Fibroblast of skin of scalp (primary cell): Measurements from ENCODE around the gene MIDN.
A peak's percentile ranks its signal among the peaks of the same experiment; 100 is the strongest.

Experiments
- DNase-seq: peaks from one replicate; pipeline ENCODE4 v3.0.0-alpha.2; 2013

MIDN gene

DNA sequence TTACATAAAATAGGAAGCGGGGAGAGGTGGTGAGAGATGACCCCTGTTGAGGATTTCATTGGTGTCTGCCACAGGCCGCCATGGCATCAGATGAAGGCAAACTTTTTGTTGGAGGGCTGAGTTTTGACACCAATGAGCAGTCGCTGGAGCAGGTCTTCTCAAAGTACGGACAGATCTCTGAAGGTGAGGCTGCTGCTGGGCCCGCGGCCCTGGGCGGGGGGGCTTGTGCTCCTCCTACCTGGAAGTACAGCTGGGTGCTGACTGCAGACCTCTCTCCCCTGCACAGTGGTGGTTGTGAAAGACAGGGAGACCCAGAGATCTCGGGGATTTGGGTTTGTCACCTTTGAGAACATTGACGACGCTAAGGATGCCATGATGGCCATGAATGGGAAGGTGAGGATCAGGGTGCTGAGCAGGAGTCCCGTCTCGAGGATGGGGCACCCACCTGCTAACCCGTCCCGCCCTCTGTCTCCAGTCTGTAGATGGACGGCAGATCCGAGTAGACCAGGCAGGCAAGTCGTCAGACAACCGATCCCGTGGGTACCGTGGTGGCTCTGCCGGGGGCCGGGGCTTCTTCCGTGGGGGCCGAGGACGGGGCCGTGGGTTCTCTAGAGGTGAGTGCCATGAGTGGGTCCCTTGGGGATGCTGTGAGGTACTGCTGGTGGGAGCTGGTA, 22.6 kb downstream of the MIDN start:
- DNase-seq = no peak

DNA sequence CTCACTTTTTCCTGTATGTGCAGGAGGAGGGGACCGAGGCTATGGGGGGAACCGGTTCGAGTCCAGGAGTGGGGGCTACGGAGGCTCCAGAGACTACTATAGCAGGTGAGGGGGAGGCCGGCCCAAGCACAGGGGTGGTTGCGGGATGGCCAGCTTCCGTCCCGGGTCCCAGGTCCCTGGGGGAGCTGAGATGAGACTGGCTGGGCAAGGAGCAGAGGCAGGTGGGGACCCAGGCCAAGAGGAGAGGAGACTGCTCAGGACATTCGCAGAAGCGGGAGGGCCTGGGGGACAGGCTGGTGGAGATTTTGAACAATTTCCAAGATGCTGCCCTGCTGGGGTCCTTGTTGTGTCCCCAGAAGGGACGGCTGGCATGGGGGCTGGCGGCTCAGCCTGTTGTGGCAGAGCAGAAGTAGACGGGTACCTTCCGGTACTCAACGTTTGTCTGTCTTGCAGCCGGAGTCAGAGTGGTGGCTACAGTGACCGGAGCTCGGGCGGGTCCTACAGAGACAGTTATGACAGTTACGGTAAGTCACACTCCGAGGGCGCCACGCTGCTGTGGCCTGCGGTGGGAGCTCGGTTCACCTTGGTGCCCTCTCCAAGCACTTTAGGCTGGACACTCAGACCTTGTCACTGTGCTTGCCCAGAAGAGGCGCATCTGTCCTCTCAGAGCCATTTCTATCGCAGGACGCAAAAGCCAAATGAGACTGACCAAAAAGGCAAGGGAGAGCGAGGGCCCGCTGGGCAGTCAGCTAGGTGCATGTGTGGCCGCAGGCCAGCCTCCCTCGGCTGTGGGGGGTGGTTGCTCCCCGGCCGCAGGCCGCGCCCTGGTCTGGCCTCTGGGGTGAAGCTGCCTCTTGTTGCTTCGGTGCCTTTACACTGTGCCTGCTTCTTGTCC, 23.4 kb downstream of the MIDN start:
- DNase-seq = no peak

DNA sequence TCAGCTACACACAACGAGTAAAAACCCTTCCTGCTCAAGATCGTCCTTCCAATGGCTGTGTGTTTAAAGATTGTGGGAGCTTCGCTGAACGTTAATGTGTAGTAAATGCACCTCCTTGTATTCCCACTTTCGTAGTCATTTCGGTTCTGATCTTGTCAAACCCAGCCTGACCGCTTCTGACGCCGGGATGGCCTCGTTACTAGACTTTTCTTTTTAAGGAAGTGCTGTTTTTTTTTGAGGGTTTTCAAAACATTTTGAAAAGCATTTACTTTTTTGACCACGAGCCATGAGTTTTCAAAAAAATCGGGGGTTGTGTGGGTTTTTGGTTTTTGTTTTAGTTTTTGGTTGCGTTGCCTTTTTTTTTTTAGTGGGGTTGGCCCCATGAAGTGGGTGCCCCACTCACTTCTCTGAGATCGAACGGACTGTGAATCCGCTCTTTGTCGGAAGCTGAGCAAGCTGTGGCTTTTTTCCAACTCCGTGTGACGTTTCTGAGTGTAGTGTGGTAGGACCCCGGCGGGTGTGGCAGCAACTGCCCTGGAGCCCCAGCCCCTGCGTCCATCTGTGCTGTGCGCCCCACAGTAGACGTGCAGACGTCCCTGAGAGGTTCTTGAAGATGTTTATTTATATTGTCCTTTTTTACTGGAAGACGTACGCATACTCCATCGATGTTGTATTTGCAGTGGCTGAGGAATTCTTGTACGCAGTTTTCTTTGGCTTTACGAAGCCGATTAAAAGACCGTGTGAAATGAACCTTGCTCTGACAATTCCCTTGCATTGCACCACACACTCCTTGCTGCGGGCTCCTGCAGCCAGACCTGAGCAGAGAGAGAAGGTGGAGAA, 24.3 kb downstream of the MIDN start:
- DNase-seq = no peak

DNA sequence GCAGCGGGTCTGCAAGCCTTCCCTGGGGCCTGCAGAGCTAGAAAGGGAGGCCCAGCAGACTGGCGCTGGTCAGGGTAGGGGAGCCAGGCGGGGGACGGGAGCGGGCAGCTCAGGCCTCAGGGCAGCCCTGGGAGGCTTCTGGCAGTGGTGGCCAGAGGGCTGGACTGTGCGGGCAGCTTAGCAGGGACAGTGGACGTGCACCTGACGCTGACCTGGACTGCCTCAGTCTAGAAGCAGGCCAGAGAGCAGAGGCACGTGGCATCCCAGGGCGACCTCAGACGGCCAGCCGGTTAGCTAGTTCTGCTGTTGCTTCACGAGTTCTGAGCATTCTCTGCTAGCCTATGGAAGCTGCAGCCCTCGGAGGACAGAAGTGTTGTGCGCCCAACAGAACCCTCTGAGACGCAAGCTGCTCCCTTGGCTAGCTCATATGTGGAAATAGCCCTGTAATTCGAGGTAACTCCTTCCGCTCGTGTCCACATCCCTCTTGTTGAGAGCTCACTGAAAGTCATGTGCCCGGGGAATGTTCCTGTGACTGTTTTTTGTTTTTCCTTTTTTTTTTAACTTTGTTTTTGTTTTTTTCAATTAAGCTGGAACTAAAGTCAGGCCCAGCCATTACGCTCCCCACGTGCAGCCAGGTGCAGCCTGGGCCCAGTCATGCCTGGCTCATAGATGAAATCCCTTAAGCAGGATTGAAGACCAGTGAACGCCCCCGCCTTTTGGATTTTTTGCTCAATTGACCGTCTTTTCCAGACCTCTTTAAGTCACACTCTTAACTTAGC, 25.1 kb downstream of the MIDN start:
- no peak for DNase-seq

DNA sequence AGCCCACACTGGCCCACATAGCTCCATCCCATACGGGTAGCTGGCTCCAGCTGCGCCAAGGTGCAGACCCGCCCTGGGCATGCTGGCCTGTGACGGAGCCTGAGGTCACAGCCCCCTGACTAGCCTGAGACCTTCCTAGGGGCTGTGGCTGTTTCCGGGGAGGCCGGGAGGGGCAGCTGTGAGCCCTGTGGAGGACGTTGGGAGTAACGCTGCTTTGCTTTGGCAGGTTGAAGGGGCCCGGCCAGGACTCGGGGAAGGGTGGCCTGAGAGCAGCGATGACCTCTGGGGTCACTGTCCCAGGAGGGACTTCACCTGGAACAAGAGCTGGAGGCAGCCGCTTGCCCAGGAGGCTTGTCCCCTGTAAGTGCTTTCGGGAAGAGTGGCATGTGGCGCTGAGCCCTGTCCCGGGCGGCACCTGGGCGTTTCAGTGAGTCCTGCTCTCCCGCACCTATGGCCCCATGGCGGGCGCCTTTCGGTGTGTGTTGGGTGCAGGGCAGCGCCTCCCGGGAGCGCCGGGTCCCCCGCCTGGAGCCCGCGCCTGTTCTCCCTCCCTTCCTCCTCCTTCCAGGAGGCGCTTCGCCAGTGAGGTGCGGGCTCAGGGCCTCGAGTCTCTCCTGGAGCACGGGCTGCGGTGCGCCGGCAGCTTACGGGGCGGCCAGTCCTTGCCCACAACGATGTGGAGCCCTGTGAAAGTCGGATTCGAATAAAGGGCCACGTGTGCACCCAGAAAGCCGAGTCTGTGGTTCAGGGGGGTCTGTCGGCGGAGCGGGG, 25.9 kb downstream of the MIDN start:
- DNase-seq = no peak

DNA sequence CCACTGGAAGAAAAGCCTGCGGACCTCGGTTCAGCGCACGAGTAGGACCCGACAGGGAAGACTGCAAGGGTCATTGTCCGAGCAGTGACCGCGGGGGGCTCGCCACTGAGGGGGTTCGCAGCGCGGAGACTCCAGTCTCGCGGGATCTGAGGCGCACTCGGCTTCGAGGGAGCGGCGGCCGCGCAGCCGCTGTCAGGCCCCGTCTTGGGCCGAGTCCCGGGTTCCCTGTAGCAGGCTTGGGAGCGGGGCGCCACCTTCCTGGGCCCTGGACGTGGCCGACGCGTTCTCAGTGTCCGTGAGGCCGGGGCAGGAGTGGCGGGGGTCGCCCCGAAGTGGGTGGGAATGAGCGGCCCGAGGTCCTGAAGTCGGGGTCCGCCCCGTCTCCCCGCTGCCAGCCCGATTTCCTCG, 26.5 kb downstream of the MIDN start:
- DNase-seq = no peak

DNA sequence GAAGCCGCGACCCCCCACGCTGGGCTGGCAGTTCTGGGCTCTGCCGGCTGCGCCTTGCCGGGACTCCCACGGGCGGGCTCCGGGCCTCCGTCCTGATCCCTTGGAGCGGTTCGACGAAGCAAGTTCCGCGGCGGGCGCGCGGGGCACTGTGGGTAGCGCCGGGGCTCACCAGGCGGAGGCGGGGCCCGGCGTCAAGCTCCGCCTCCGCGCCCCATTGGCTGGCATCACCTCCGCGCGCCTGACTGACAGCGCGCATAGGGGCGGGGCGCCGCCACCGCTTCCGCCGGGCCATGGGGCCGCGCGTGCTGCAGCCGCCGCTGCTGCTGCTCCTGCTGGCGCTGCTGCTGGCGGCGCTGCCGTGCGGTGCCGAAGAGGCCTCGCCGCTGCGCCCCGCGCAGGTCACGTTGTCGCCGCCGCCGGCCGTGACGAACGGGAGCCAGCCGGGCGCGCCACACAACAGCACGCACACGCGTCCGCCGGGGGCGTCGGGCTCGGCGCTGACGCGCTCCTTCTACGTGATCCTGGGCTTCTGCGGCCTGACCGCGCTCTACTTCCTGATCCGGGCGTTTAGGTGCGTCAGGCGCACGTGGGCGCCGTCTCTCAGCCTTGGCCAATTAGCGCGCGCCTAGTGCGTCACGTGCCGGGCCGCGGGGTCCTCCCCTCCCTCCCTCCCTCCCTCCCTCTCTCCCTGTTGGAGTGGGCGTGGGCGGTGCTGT, 27.0 kb downstream of the MIDN start, which contains the start of gene FAM174C:
FAM174C (plus strand) TSS at position 271 of the 716 bp plus-strand sequence; CDS start at position 291, 20 bp downstream.
- peak; percentile 97 for DNase-seq

DNA sequence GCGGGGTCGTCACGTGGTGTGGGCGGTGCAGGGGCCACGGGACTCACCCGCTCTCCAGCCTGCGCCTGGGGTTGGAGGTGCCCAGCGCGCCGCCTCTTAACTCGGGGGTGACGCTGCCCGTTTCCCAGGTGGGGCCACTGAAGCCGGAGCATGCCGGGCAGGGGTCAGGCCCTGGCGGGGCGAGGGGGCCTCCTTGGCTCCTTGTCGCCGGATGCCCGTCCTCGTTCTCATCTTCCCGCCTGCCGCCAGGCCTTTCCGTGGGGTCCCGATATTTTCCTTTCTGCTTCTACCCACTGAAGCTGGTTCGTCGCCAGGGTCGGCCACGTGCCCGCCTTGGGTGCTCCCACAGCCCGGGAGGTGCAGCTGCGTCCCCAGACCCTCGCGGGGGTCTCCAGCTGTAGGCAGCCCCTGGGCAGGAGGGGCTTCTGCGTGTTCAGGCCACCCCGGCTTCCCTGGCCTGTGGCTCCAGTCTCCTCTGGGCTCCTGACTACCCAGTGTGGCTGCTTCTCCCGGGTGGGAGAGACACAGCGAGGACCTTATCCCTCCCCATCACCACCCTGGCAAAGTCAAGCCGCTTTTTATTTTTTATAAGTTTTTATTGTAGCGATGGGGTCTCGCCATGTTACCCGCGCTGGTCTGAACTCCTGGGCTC, 27.7 kb downstream of the MIDN start:
- no peak for DNase-seq

DNA sequence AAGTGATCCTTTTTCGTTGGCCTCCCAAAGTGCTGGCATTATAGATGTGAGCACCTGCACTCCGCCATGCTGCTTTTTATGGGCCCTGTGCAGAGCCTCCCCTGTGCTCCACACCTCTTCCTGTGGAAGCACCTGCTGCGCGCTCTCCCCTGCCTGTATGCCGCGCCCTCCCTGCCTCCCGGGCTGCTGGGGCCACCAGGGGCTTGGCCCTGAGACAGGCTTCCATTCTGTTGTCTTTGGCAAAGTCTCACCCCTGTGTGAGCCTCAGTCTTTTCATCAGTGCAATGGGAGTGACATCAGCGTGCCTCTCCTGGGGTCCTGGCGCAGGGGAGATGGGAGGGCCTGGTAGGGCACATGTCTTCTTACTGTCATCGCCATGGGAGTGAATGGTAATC, 28.2 kb downstream of the MIDN start:
- DNase-seq = no peak

DNA sequence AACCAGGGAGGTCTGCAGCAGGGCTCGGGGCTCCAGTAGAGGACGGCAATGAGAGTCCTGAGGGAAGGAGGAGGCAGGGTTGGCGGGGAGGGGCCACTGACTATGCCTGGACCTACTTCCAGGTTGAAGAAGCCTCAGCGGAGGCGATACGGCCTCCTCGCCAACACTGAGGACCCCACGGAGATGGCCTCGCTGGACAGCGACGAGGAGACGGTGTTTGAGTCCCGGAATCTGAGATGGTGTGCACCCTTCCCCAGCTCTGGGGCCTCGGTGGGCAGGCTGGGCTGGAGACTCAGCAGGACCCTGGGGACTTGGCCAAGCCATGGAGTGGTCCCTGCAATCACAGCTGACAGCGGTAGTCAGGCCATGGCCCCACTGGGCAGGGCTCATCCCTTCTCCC, 28.7 kb downstream of the MIDN start:
- DNase-seq = no peak

DNA sequence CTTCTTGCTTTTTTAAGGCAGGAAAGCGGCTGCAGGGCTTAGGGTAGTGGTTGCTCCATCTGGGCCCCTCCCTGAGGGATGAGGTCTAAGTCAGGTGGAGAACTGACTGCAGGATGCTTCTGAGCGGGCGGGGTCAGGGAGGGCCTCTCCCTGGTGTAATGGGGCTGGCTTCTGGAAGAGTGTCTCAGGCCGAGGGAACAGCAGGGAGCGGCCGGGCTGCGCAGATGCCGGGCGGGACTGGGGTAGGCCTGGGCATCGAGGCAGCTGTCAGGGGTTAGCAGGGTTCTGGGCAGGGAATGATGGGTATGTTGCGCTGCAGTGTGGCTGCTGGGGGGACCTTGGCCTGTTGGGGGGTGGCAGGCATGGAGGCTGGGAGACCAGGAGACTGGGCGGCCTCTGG, 29.7 kb downstream of the MIDN start:
- no peak for DNase-seq

DNA sequence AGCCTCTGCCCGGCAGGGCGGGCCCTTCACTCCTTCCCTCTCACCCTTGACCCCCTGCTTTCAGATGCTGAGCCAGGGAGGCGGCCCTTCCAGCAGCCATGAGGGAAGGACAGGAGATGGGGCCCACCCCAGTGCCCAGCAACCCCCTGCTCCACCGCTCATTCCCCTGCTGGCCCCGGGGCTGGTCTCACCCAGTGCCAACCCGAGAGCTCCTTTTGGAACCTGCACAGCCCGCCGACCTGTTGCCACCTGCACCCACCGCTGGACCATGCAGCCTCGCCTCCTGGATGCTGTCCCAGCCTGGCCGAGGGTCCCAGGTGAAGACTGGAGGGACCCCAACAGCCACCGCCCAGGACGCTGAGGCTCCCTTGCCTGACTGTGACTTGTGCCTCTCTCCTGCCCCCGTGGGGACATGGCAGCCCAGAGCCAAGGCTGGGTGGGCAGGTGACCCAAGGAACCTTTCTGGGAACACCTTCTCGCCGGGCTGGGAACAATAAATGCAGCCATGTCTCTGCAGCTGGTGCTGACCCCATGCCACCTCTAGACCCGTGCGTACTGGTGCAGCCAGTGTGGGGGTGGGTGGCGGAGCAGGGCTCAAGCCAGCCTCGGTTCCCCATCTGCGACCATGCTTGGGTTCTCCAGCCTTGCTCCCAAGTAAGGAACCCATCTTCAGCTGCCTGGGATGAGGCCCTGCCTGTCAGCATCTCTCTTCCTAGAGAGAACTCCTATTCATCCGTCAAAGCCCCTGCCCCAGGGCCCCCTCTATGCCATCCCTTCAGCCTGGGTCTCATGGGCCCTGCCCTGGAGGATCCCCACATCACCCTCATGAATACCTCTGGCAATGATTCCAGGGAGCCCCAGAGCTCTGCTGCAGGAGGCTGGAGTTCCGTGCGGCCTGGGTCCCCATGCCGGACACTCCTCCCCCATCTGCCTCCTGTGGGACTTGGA, 30.6 kb downstream of the MIDN start:
- no peak for DNase-seq

DNA sequence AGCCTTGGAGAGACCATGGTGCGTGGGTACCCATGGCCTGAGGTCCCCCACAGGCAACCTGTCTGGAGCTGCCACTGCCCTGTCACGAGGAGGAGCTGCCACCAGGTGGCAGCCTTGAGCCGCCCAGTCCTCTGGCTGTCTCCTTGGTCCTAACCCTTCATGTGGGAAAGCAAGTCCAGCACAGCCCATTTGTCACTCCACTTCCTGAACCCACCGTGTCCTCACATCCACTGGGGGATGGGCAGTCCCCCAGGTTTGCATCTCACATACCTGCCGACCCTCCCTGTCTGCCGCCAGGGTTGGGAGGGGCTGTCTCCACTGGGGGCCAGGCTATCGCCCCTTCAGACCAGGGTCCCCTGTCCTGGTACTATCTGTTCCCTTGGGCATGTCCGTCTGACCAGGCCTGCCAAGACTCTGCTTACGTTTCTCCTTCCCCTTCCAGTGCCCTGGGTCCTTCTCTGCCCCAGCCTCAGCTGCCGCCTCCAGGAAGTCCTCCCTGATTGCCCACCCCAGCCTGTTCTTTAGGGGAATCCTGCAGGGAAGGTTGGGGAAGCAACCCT, 31.5 kb downstream of the MIDN start:
- DNase-seq = peak; percentile 82

DNA sequence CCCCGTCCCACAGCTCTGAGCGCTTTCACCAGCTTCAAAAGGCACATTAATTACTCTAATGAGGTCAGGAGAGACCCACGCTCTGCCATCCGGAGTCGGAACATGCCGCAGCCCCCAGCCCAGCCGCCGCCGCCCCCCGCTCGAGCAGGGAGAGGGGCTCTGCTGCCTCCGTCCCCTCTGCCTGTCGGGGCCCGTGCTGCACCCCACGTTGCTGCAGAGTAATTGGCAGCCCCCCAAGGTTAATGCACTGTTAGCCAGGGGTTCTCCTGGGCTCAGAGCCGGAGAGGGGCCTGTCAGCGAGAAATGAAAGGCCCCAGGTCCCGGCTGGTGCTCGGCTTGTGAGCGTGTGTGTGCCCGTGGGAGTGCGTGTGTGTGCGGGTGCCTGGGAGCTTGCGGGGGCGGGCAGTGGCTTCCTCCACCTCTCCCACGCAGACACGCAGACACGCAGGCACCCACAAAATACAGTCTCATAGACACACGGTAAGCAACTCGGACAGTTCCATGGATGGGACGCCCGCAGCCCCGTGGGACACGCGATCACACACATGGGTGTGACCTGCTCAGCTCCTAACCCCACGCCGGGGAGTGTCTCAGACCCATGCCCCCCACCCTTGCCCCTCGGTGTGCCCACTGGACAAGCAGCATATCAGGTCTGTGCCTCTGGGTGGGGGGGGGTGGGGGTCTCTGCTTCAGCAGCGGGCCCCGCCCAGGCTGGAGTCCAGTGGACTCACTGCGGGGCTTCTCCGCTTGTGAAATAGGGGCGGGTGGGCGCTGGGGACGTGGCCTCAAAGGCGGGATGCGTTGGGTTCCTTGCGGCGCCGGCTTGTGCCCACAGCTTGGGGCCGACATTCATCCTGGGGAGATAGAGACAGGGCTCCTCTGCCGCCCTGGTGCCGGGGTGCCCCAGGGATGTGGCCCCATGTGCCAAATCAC, 32.5 kb downstream of the MIDN start:
- no peak for DNase-seq

DNA sequence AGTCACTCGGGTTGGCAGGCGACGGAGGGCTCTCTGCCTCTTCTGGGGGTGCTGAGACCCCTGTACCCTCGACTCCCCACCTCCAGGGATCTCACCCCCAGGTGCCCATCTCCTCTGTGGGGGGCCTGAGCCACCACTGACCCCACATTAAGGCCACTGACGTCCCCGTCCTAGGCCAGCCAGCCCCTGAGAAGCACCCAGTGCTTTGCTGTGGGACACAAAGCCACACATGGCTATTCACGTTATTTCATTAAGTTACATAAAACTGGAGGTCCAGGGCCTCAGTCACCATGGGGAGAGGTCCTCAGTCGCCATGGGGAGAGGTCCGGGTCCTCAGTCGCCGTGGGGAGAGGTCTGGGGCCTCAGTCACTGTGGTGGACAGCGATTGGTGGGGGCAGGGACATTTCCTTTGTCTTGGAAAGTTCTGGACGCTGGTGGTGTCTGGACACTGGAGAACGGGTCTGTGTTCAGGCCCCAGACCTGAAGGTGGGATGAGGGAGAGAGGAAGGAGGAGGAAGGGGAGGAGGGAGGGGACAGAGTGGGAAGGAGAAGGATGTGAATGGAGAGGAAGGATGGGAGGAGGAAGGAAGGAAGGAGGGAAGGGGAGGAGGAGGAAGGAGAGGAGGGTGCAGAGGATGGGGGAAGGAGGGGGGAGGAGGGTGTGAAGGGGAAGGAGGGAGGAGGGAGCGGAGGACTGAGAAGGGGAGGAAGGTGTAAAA, 33.3 kb downstream of the MIDN start:
- DNase-seq = no peak

DNA sequence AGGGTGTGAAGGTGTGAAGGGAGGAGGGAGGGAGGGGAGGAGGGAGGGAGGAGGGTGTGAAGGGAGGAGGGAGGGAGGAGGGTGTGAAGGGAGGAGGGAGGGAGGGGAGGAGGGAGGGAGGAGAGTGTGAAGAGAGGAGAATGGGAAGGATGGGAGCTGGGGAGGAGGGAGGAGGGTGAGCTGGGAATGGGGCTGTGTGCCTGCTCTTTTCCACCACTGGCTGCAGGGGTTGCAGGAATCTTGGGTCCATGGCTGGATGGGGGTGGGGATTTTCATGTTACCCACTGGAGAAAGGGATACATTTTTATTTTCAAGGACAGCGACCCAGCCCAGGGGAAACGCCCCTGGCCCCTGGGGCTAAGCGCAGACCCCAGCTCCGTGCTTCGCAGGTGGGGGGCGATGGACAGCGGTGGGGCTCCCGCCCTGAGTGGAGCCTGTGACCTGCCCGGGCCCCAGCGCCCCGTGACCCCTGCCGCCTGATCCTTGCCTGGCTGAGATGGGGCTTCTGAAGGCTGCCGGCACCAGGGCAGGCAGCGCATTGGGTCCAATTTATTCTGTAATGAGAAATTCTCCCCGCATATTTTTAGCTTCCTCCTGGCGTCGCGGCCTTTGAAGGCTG, 34.3 kb downstream of the MIDN start:
- DNase-seq = no peak
